Spleen (tissue), 11 donors: ENCODE measurements around the gene WAPL. TPM values are rescaled to one million over a fixed set of nuclear protein-coding genes. Genes with fewer than 3 reads are reported as not detected.

Source experiments
- DNase-seq: peaks from one replicate; pipeline ENCODE4 v3.0.0-alpha.2; 2020
- H3K27ac ChIP-seq, 8 donors: fragments of 200-600 bp; sonication (generic) in 7 of 8; 1 replicate in 4 of 8; 2 replicates in 4 of 8; pipeline versions ENCODE4 v1.5.0 to v1.8.0; 2016 to 2021; ENCODE audit warnings: inconsistent platforms in 4 of 8, mild to moderate bottlenecking in 4 of 8, moderate library complexity in 1 of 8
- H3K27me3 ChIP-seq, 7 donors: fragments of 200-600 bp; sonication (generic) in 6 of 7; replicated peaks in 1 of 7; 1 replicate in 4 of 7; 2 replicates in 3 of 7; pipeline versions ENCODE4 v1.5.0 to v1.8.0; 2016 to 2021; ENCODE audit warnings: inconsistent platforms in 3 of 7, mild to moderate bottlenecking in 1 of 7
- H3K36me3 ChIP-seq, 6 donors: fragments of 200-600 bp; sonication (generic) in 5 of 6; 1 replicate in 4 of 6; 2 replicates in 2 of 6; pipeline versions ENCODE4 v1.5.0 to v1.8.0; 2016 to 2021; ENCODE audit warnings: inconsistent platforms in 2 of 6
- H3K4me1 ChIP-seq, 6 donors: fragments of 200-600 bp; sonication (generic) in 5 of 6; 1 replicate in 3 of 6; 2 replicates in 3 of 6; pipeline versions ENCODE4 v1.5.0 to v1.8.0; 2016 to 2021; ENCODE audit warnings: inconsistent platforms in 3 of 6
- H3K4me3 ChIP-seq, 8 donors: fragments of 200-600 bp; sonication (generic) in 7 of 8; 1 replicate in 4 of 8; 2 replicates in 4 of 8; pipeline versions ENCODE4 v1.5.0 to v1.8.0; 2016 to 2021; ENCODE audit warnings: inconsistent platforms in 4 of 8, mild to moderate bottlenecking in 4 of 8, moderate library complexity in 2 of 8
- H3K9me3 ChIP-seq, 8 donors: fragments of 200-600 bp; sonication (generic) in 7 of 8; 1 replicate in 4 of 8; 2 replicates in 4 of 8; pipeline versions ENCODE4 v1.5.0 to v1.8.0; 2016 to 2021; ENCODE audit warnings: inconsistent platforms in 4 of 8
- CTCF ChIP-seq, 11 experiments: fragments of 200-600 bp in 7 of 11; fragments of 450-650 bp in 4 of 11; sonication (generic) in 4 of 11; IDR thresholded peaks in 8 of 11; conservative IDR thresholded peaks in 3 of 11; 1 replicate in 7 of 11; 2 replicates in 4 of 11; pipeline versions ENCODE4 v1.4.0 to v1.8.0; 2016 to 2021; ENCODE audit warnings: antibody characterized with exemption in 11 of 11, inconsistent platforms in 4 of 11, mild to moderate bottlenecking in 1 of 11
- POLR2A ChIP-seq, 3 donors: fragments of 450-650 bp; IDR thresholded peaks; one replicate each; pipeline ENCODE4 v1.5.1; 2017; ENCODE audit warnings: antibody characterized with exemption in 3 of 3, mild to moderate bottlenecking in 1 of 3
- POLR2AphosphoS5 ChIP-seq, 3 donors: sonication (generic); formaldehyde crosslinking; IDR thresholded peaks; one replicate each; pipeline ENCODE4 v1.5.1; 2017; ENCODE audit warnings: antibody characterized with exemption in 3 of 3
- WGBS, 5 donors: extraction: QIAGEN DNeasy Blood & Tissue Kit in 3 of 5; methylation state at CpG; one replicate each; pipeline versions ENCODE4 v1.1.5 to v1.1.7; 2013 to 2018; 5-methylcytosine and 5-hydroxymethylcytosine counted together
- intact Hi-C: fragments of 100-400 bp; cut with DNase I; formaldehyde crosslinking; loops from one replicate; pipeline ENCODE4 v1.15.0; 2023; ENCODE audit warnings: low total_unique reads
- polyA plus RNA-seq, 3 donors: library from polyadenylated mRNA; stranded (reverse); fragments of 200-250 nt; gene quantifications; one replicate each; pipeline ENCODE4 v1.2.1, GENCODE V29; 2013
- total RNA-seq, 7 donors: library from RNA; depleted of rRNA in 3 of 7; stranded (reverse); fragments of >200 nt in 3 of 7; fragmentation: NEBNext Ultra II Directional in 4 of 7; extraction: Animal tissue kit (Norgen Biotek cat#: 25700) in 4 of 7; gene quantifications; one replicate each; pipeline versions ENCODE4 v1.1.0 to v1.2.1, GENCODE V29; 2016 to 2021
- donor health status: healthy with polysubstance abuse.
- donor health status: DM: no; HTN: no; CAD: no; lungs with moderate emphysema.
- donor health status: DM: no; HTN: no; CAD: no.
- donor health status: Bipolar disorder and iron deficiency.
- donor health status: healthy.
- donor health status: DM: no; HTN: no; CAD: no.
- donor health status: DM: yes; HTN: yes; CAD: no.

The WAPL gene
- total and polyA plus RNA-seq, 10 donors = 13.6 to 59.1 (median 43.0) TPM

- Histone ChIP-seq H3K4me3 (no peak overlapping the region), H3K4me1 (no peaks in the 10 kb centered on the region), H3K27ac (no peak overlapping the region), H3K27me3 (no peaks in the 10 kb centered on the region), H3K36me3 (no peaks in the 10 kb centered on the region), H3K9me3 (no peaks in the 10 kb centered on the region)
- intact Hi-C loops = no loop called here
- WGBS, 5 donors = 69 to 84% (median 73%) methylated on average over 5 of the region's 5 CpGs
- TF ChIP-seq CTCF (IDR thresholded peaks at IDR 0.05 in 8 of 11, conservative IDR thresholded peaks at IDR 0.05 in 3 of 11) = no peak
- TF ChIP-seq POLR2AphosphoS5 (IDR thresholded peaks at IDR 0.05) = no peak
- DNase-seq = no peak
These were observed 97.9 kb downstream of the WAPL start for GRCh38 chr10:86423739-86424138.

GRCh38 chr10:86419101-86419500, 102.5 kb downstream of the WAPL start:
- no peaks in the 10 kb centered on the region for H3K9me3 ChIP-seq
- no peaks in the 10 kb centered on the region for H3K27me3 ChIP-seq
- no peak for DNase-seq
- WGBS, 5 donors = 51 to 88% (median 79%) methylated on average over 2 of the region's 2 CpGs
- H3K27ac ChIP-seq = no peak overlapping the region
- peaks cover 0 to 15% (median 3%) of the 10 kb centered on the region in 6 donors for H3K4me1 ChIP-seq
- intact Hi-C loops = no loop called here
- no peak for TF ChIP-seq POLR2AphosphoS5 (IDR thresholded peaks at IDR 0.05)
- no peak for TF ChIP-seq POLR2A (IDR thresholded peaks at IDR 0.05)
- TF ChIP-seq CTCF (IDR thresholded peaks at IDR 0.05 in 8 of 11, conservative IDR thresholded peaks at IDR 0.05 in 3 of 11) = no peak
- no peaks in the 10 kb centered on the region for H3K36me3 ChIP-seq
- H3K4me3 ChIP-seq = no peak overlapping the region

GRCh38 chr10:86415583-86415982, 106.0 kb downstream of the WAPL start:
- Histone ChIP-seq H3K27me3 (no peaks in the 10 kb centered on the region), H3K4me1 (peaks cover 13 to 50% (median 35%) of the 10 kb centered on the region in 6 donors), H3K9me3 (peaks cover 0 to 3% (median 0%) of the 10 kb centered on the region in 8 donors), H3K27ac (no peak overlapping the region), H3K4me3 (no peak overlapping the region), H3K36me3 (no peaks in the 10 kb centered on the region)
- WGBS, 5 donors = 49 to 64% (median 54%) methylated on average over 5 of the region's 5 CpGs
- no peak for TF ChIP-seq POLR2AphosphoS5 (IDR thresholded peaks at IDR 0.05)
- TF ChIP-seq CTCF (IDR thresholded peaks at IDR 0.05 in 8 of 11, conservative IDR thresholded peaks at IDR 0.05 in 3 of 11) = no peak
- TF ChIP-seq POLR2A (IDR thresholded peaks at IDR 0.05) = no peak
- intact Hi-C loops = no loop called here
- DNase-seq = no peak

- no peak overlapping the region for H3K4me3 ChIP-seq
These were observed 106.5 kb downstream of the WAPL start for GRCh38 chr10:86415116-86415515.

More at GRCh38 chr10:86415116-86415515, 106.5 kb downstream of the WAPL start:
- Histone ChIP-seq H3K9me3 (peaks cover 0 to 4% (median 0%) of the 10 kb centered on the region in 8 donors), H3K27me3 (no peaks in the 10 kb centered on the region), H3K36me3 (no peaks in the 10 kb centered on the region), H3K4me1 (peaks cover 13 to 51% (median 35%) of the 10 kb centered on the region in 6 donors), H3K27ac (no peak overlapping the region)
- TF ChIP-seq POLR2AphosphoS5 (IDR thresholded peaks at IDR 0.05) (no peak), CTCF (IDR thresholded peaks at IDR 0.05 in 8 of 11, conservative IDR thresholded peaks at IDR 0.05 in 3 of 11) (no peak), POLR2A (IDR thresholded peaks at IDR 0.05) (no peak)
- DNase-seq = no peak
- 70 to 95% (median 90%) methylated on average over 3 of the region's 3 CpGs for WGBS, 5 donors
- intact Hi-C loops = no loop called here
